CD14-positive monocyte (primary cell): ENCODE data around the gene FAP. TPM values are rescaled to one million over a fixed set of nuclear protein-coding genes. Genes with fewer than 3 reads are reported as not detected.

Experiments used
- DNase-seq, 3 donors: peaks; one replicate each; pipeline ENCODE4 v3.0.0-alpha.2; 2011 to 2022
- H2AFZ ChIP-seq: 2 replicates; pipeline ENCODE4 v1.6.0; 2012; ENCODE audit warnings: mild to moderate bottlenecking, low read depth, low read length, inconsistent platforms; ENCODE audit not compliant: insufficient read depth, poor library complexity, severe bottlenecking
- H3K27ac ChIP-seq, 2 donors: 1 replicate in 1 of 2; 2 replicates in 1 of 2; pipeline ENCODE4 v1.5.1; 2012 to 2013; ENCODE audit warnings: low read length in 2 of 2, control low read depth in 1 of 2, inconsistent platforms in 1 of 2, low read depth in 1 of 2, mild to moderate bottlenecking in 1 of 2
- H3K27me3 ChIP-seq, 2 donors: one replicate each; pipeline versions ENCODE4 v1.6.0 to v1.6.1; 2011 to 2013; ENCODE audit warnings: low read length in 2 of 2; ENCODE audit not compliant: control insufficient read depth in 2 of 2, insufficient read depth in 2 of 2
- H3K36me3 ChIP-seq, 2 donors: replicated peaks in 1 of 2; 1 replicate in 1 of 2; 2 replicates in 1 of 2; pipeline versions ENCODE4 v1.5.1 to v1.6.1; 2012 to 2013; ENCODE audit warnings: low read length in 2 of 2, control low read depth in 1 of 2, inconsistent platforms in 1 of 2, mild to moderate bottlenecking in 1 of 2; ENCODE audit not compliant: insufficient read depth in 2 of 2, control insufficient read depth in 1 of 2
- H3K4me1 ChIP-seq, 2 donors: 1 replicate in 1 of 2; 2 replicates in 1 of 2; pipeline versions ENCODE4 v1.5.1 to v1.6.1; 2012 to 2013; ENCODE audit warnings: low read length in 2 of 2, control low read depth in 1 of 2, inconsistent platforms in 1 of 2, mild to moderate bottlenecking in 1 of 2, moderate library complexity in 1 of 2; ENCODE audit not compliant: insufficient read depth in 2 of 2, control insufficient read depth in 1 of 2
- H3K4me2 ChIP-seq: replicated peaks from 2 replicates; pipeline ENCODE3; 2012; ENCODE audit warnings: low read length, moderate library complexity, mild to moderate bottlenecking; ENCODE audit not compliant: poor library complexity, severe bottlenecking; ENCODE audit errors: extremely low read depth
- H3K4me3 ChIP-seq, 3 experiments: fragments of 200-600 bp in 1 of 3; sonication (generic) in 1 of 3; replicated peaks in 1 of 3; 1 replicate in 2 of 3; 2 replicates in 1 of 3; pipeline ENCODE4 v1.5.1; 2011 to 2013; ENCODE audit warnings: low read length in 3 of 3, mild to moderate bottlenecking in 3 of 3, control low read depth in 2 of 3, low read depth in 2 of 3, inconsistent platforms in 1 of 3, moderate library complexity in 1 of 3
- H3K79me2 ChIP-seq: 2 replicates; pipeline ENCODE4 v1.6.0; 2012; ENCODE audit warnings: mild to moderate bottlenecking, control low read depth, inconsistent platforms, low read length, moderate library complexity; ENCODE audit not compliant: insufficient read depth
- H3K9ac ChIP-seq: 2 replicates; pipeline ENCODE4 v1.6.0; 2017; ENCODE audit warnings: low read length, mild to moderate bottlenecking; ENCODE audit not compliant: insufficient read depth, poor library complexity, severe bottlenecking
- H3K9me3 ChIP-seq, 2 donors: replicated peaks in 1 of 2; 1 replicate in 1 of 2; 2 replicates in 1 of 2; pipeline versions ENCODE4 v1.5.1 to v1.6.1; 2012 to 2013; ENCODE audit warnings: low read length in 2 of 2, control low read depth in 1 of 2; ENCODE audit not compliant: control insufficient read depth in 1 of 2, insufficient read depth in 1 of 2
- H4K20me1 ChIP-seq: 2 replicates; pipeline ENCODE4 v1.6.0; 2012; ENCODE audit warnings: mild to moderate bottlenecking, low read length, control low read depth, moderate library complexity; ENCODE audit not compliant: insufficient read depth
- H3K27ac Mint-ChIP-seq, 7 donors: one replicate each; pipeline ENCODE4 v1.8.0; 2020; ENCODE audit warnings: mild to moderate bottlenecking in 7 of 7, mixed read lengths in 7 of 7, moderate library complexity in 6 of 7, inconsistent platforms in 2 of 7
- H3K27me3 Mint-ChIP-seq, 3 donors: one replicate each; pipeline ENCODE4 v1.8.0; 2021 to 2022; ENCODE audit warnings: low read depth in 3 of 3, mild to moderate bottlenecking in 3 of 3, mixed read lengths in 3 of 3, moderate library complexity in 3 of 3, inconsistent platforms in 1 of 3
- H3K36me3 Mint-ChIP-seq, 2 donors: one replicate each; pipeline ENCODE4 v1.8.0; 2020; ENCODE audit warnings: mixed read lengths in 2 of 2, inconsistent platforms in 1 of 2, mild to moderate bottlenecking in 1 of 2
- H3K4me1 Mint-ChIP-seq: one replicate; pipeline ENCODE4 v1.8.0; 2020; ENCODE audit warnings: mild to moderate bottlenecking, mixed read lengths
- H3K4me3 Mint-ChIP-seq, 2 donors: one replicate each; pipeline ENCODE4 v1.8.0; 2020; ENCODE audit warnings: mild to moderate bottlenecking in 2 of 2, mixed read lengths in 2 of 2, moderate library complexity in 1 of 2
- H3K9me3 Mint-ChIP-seq, 7 donors: one replicate each; pipeline ENCODE4 v1.8.0; 2020 to 2022; ENCODE audit warnings: mixed read lengths in 7 of 7, mild to moderate bottlenecking in 6 of 7, moderate library complexity in 6 of 7, inconsistent platforms in 2 of 7
- WGBS: methylation state at CpG from one replicate; pipeline ENCODE4 v1.1.5; 2013; ENCODE audit warnings: missing lambda C conversion rate; ENCODE audit not compliant: insufficient coverage; 5-methylcytosine and 5-hydroxymethylcytosine counted together
- intact Hi-C, 2 donors: fragments of 100-400 bp; cut with micrococcal nuclease; formaldehyde crosslinking; loops; one replicate each; pipeline versions ENCODE4 v1.15.0 to v1.15.1; 2023
- polyA plus RNA-seq, 3 donors: library from polyadenylated mRNA; depleted of rRNA in 1 of 3; unstranded in 2 of 3; stranded (reverse) in 1 of 3; fragments of 300-500 nt in 2 of 3; fragments of >200 nt in 1 of 3; fragmentation: Illumina TruSeq in 2 of 3; gene quantifications; 1 replicate in 2 of 3; 2 replicates in 1 of 3; pipeline ENCODE4 v1.2.3, GENCODE V29; 2012 to 2021
- TF ChIP-seq, protein P1 (sequence below): fragments of 200-600 bp; IDR thresholded peaks from one replicate; pipeline ENCODE4 v1.8.0; 2022; ENCODE audit warnings: antibody characterized with exemption, mild to moderate bottlenecking

FAP gene
- polyA plus RNA-seq, 3 donors = not detected

DNA sequence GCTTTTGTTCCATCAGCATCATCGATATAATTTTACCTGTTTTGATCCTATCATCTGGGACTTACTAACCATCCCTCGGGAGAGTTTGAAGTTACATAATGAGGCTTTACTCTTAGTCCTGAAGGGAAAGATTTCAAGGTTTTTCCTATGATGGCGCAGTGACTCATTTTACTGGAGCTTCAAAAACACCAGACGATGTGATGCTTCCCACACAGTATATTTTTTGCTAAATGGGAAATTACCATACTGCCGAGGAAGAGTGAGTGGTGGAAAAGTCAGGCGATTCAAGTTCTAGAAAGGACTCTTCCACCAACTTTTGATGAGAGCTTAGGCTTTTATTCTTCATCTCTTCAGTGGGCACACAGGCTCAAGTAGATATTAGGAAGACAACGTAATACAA lies 46.6 kb downstream of the FAP start:
- no peak overlapping the region for H3K9ac ChIP-seq
- no peaks in the 10 kb centered on the region for H4K20me1 ChIP-seq
- H3K4me3 Mint-ChIP-seq = no peak overlapping the region
- H3K79me2 ChIP-seq = no peaks in the 10 kb centered on the region
- H3K4me1 ChIP-seq = no peaks in the 10 kb centered on the region
- peaks cover 0 to 6% (median 2%) of the 10 kb centered on the region in 3 donors for H3K27me3 Mint-ChIP-seq
- no peaks in the 10 kb centered on the region for H3K27me3 ChIP-seq
- TF ChIP-seq, protein P1, sequence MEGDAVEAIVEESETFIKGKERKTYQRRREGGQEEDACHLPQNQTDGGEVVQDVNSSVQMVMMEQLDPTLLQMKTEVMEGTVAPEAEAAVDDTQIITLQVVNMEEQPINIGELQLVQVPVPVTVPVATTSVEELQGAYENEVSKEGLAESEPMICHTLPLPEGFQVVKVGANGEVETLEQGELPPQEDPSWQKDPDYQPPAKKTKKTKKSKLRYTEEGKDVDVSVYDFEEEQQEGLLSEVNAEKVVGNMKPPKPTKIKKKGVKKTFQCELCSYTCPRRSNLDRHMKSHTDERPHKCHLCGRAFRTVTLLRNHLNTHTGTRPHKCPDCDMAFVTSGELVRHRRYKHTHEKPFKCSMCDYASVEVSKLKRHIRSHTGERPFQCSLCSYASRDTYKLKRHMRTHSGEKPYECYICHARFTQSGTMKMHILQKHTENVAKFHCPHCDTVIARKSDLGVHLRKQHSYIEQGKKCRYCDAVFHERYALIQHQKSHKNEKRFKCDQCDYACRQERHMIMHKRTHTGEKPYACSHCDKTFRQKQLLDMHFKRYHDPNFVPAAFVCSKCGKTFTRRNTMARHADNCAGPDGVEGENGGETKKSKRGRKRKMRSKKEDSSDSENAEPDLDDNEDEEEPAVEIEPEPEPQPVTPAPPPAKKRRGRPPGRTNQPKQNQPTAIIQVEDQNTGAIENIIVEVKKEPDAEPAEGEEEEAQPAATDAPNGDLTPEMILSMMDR = no peak
- H3K27ac Mint-ChIP-seq = no peak overlapping the region
- H3K9me3 Mint-ChIP-seq = peaks cover 0 to 2% (median 0%) of the 10 kb centered on the region in 7 donors
- no peak overlapping the region for H2AFZ ChIP-seq
- no peak overlapping the region for H3K4me2 ChIP-seq
- no peaks in the 10 kb centered on the region for H3K4me1 Mint-ChIP-seq
- H3K4me3 ChIP-seq = no peak overlapping the region
- no CpG with 5 or more reads among the region's 7 CpGs for WGBS
- H3K27ac ChIP-seq = no peak overlapping the region
- no peak for DNase-seq
- intact Hi-C loops = no loop called here
- H3K36me3 Mint-ChIP-seq = no peaks in the 10 kb centered on the region
- H3K9me3 ChIP-seq = no peaks in the 10 kb centered on the region
- no peaks in the 10 kb centered on the region for H3K36me3 ChIP-seq

DNA sequence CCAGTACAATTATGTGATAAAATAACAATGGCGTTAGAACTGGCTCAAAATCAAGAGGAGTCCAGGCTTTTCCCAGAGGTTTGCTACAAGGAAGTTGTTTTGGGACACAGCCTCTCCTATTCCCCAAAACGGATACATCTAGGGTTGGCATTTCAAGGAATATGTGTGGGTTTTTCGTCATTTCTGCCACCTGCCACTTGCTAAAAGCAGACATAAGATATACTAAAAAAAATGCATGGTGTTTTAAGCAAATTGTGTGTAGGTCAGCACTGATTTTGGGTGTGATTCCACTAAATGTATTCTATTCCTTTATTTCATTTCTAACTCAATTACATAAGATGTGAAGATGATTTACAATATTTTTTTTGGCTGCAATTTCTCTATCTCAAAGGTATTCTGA lies 54.8 kb downstream of the FAP start:
- H3K79me2 ChIP-seq = no peaks in the 10 kb centered on the region
- H3K9me3 ChIP-seq = no peaks in the 10 kb centered on the region
- WGBS = no CpG with 5 or more reads among the region's 3 CpGs
- no peaks in the 10 kb centered on the region for H4K20me1 ChIP-seq
- H3K36me3 Mint-ChIP-seq = no peaks in the 10 kb centered on the region
- TF ChIP-seq, protein P1 = no peak
- H3K4me1 Mint-ChIP-seq = peaks cover 3% of the 10 kb centered on the region
- no peak overlapping the region for H3K27ac Mint-ChIP-seq
- H3K4me3 ChIP-seq = no peak overlapping the region
- no peaks in the 10 kb centered on the region for H3K36me3 ChIP-seq
- H3K9ac ChIP-seq = no peak overlapping the region
- H3K27me3 Mint-ChIP-seq = peaks cover 0 to 4% (median 2%) of the 10 kb centered on the region in 3 donors
- H2AFZ ChIP-seq = no peak overlapping the region
- H3K27me3 ChIP-seq = no peaks in the 10 kb centered on the region
- H3K4me1 ChIP-seq = no peaks in the 10 kb centered on the region
- no peak overlapping the region for H3K4me2 ChIP-seq
- peaks cover 0 to 2% (median 0%) of the 10 kb centered on the region in 7 donors for H3K9me3 Mint-ChIP-seq
- DNase-seq = no peak
- no peak overlapping the region for H3K4me3 Mint-ChIP-seq
- intact Hi-C loops = no loop called here
- no peak overlapping the region for H3K27ac ChIP-seq
